ENCODE measurements around the gene TSGA10. TPM values are rescaled to one million over a fixed set of nuclear protein-coding genes. Genes with fewer than 3 reads are reported as not detected.

Gene TSGA10
- total and polyA plus RNA-seq, 2 donors from 2014 or later, result 5.3 to 16.1 TPM

- intact Hi-C loops (cut with DNase I), result no loop called here
- DNase-seq, result no peak
- Histone ChIP-seq H3K9me3 (ENCODE audit: control insufficient read depth in 2 of 3, insufficient read depth in 1 of 3, low read length in 3 of 3) (no peaks in the 10 kb centered on the region), H3K27me3 (ENCODE audit: control insufficient read depth, insufficient read depth, low read length) (no peaks in the 10 kb centered on the region), H3K9ac (ENCODE audit: low read length in 3 of 3) (no peak overlapping the region), H3K36me3 (ENCODE audit: control insufficient read depth in 2 of 3, insufficient read depth in 3 of 3, low read length in 3 of 3) (no peaks in the 10 kb centered on the region), H3K27ac (ENCODE audit: low read depth in 2 of 2, low read length in 2 of 2) (no peak overlapping the region), H3K4me1 (ENCODE audit: control insufficient read depth in 2 of 3, insufficient read depth in 2 of 3, low read depth in 1 of 3, low read length in 3 of 3) (no peaks in the 10 kb centered on the region), H3K4me3 (ENCODE audit: low read length in 3 of 3) (no peak overlapping the region)
- no peak for FAIRE-seq
- no peak for TF ChIP-seq CTCF (IDR thresholded peaks at IDR 0.05; ENCODE audit: borderline replicate concordance, extremely low read depth, insufficient read depth)
Measured at GRCh38 chr2:99112617-99113016, 42.1 kb downstream of the TSGA10 start.

DNA sequence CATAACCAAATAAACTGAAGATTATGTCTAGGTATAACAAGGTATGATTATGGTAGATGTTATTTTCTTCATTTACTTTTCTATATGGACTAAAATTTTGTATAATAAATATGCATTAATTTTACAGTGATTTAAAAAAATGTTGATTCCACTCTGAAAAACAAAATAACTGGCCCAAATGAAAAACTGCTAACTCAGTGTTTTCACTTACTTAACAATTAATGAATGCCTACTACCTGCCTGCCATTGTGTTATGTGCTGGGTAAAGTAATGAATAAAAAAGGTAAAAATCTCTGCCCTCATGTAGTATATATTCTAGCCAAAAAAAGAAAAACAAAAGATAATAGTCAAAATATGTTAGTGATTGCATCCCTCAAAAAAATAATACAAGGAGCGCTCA, 42.8 kb downstream of the TSGA10 start:
- Histone ChIP-seq H3K4me3 (ENCODE audit: low read length in 3 of 3) (no peak overlapping the region), H3K9me3 (ENCODE audit: control insufficient read depth in 2 of 3, insufficient read depth in 1 of 3, low read length in 3 of 3) (no peaks in the 10 kb centered on the region), H3K27ac (ENCODE audit: low read depth in 2 of 2, low read length in 2 of 2) (no peak overlapping the region), H3K9ac (ENCODE audit: low read length in 3 of 3) (no peak overlapping the region), H3K4me1 (ENCODE audit: control insufficient read depth in 2 of 3, insufficient read depth in 2 of 3, low read depth in 1 of 3, low read length in 3 of 3) (no peaks in the 10 kb centered on the region), H3K36me3 (ENCODE audit: control insufficient read depth in 2 of 3, insufficient read depth in 3 of 3, low read length in 3 of 3) (no peaks in the 10 kb centered on the region), H3K27me3 (ENCODE audit: control insufficient read depth, insufficient read depth, low read length) (no peaks in the 10 kb centered on the region)
- intact Hi-C loops (cut with DNase I), result no loop called here
- no peak for FAIRE-seq
- DNase-seq, result no peak
- no peak for TF ChIP-seq CTCF (IDR thresholded peaks at IDR 0.05; ENCODE audit: borderline replicate concordance, extremely low read depth, insufficient read depth)

DNA sequence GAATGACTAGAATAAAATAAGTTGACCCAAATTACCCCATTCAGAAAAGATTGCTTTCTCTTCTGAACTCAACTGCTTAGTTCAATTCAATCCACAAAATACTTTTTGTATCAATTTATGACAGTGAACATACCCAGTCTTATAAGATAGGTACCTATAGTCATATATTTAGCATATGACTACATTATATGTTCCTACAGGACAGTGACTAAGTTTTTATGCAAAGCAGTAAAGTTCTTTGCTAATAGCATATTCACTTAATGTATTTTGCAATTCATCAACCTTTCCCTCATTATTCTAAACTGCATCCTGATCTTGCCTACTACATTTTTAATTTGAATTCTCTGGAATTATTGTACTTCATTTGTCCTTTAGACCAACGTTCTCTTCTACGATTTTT, 43.5 kb downstream of the TSGA10 start:
- H3K9ac ChIP-seq (ENCODE audit: low read length in 3 of 3), result no peak overlapping the region
- H3K4me3 ChIP-seq (ENCODE audit: low read length in 3 of 3), result no peak overlapping the region
- intact Hi-C loops (cut with DNase I), result no loop called here
- H3K27me3 ChIP-seq (ENCODE audit: control insufficient read depth, insufficient read depth, low read length), result no peaks in the 10 kb centered on the region
- FAIRE-seq (no peak), DNase-seq (no peak)
- H3K36me3 ChIP-seq (ENCODE audit: control insufficient read depth in 2 of 3, insufficient read depth in 3 of 3, low read length in 3 of 3), result no peaks in the 10 kb centered on the region
- H3K9me3 ChIP-seq (ENCODE audit: control insufficient read depth in 2 of 3, insufficient read depth in 1 of 3, low read length in 3 of 3), result no peaks in the 10 kb centered on the region
- no peak overlapping the region for H3K27ac ChIP-seq (ENCODE audit: low read depth in 2 of 2, low read length in 2 of 2)
- no peaks in the 10 kb centered on the region for H3K4me1 ChIP-seq (ENCODE audit: control insufficient read depth in 2 of 3, insufficient read depth in 2 of 3, low read depth in 1 of 3, low read length in 3 of 3)
- no peak for TF ChIP-seq CTCF (IDR thresholded peaks at IDR 0.05; ENCODE audit: borderline replicate concordance, extremely low read depth, insufficient read depth)

- intact Hi-C loops (cut with DNase I), result no loop called here
- H3K27me3 ChIP-seq (ENCODE audit: control insufficient read depth, insufficient read depth, low read length), result no peaks in the 10 kb centered on the region
- no peaks in the 10 kb centered on the region for H3K4me1 ChIP-seq (ENCODE audit: control insufficient read depth in 2 of 3, insufficient read depth in 2 of 3, low read depth in 1 of 3, low read length in 3 of 3)
- H3K9ac ChIP-seq (ENCODE audit: low read length in 3 of 3), result no peak overlapping the region
- TF ChIP-seq CTCF (IDR thresholded peaks at IDR 0.05; ENCODE audit: borderline replicate concordance, extremely low read depth, insufficient read depth), result no peak
- DNase-seq (no peak), FAIRE-seq (no peak)
- no peak overlapping the region for H3K4me3 ChIP-seq (ENCODE audit: low read length in 3 of 3)
- no peak overlapping the region for H3K27ac ChIP-seq (ENCODE audit: low read depth in 2 of 2, low read length in 2 of 2)
- no peaks in the 10 kb centered on the region for H3K9me3 ChIP-seq (ENCODE audit: control insufficient read depth in 2 of 3, insufficient read depth in 1 of 3, low read length in 3 of 3)
- H3K36me3 ChIP-seq (ENCODE audit: control insufficient read depth in 2 of 3, insufficient read depth in 3 of 3, low read length in 3 of 3), result no peaks in the 10 kb centered on the region
Measured at GRCh38 chr2:99106913-99107312, 47.8 kb downstream of the TSGA10 start.

Data from kidney (tissue), 14 donors.